HepG2 (cell line): Measurements from ENCODE around the gene COL27A1. TPM values are rescaled to one million over a fixed set of nuclear protein-coding genes. Genes with fewer than 3 reads are reported as not detected.

Experiments
- CBX1 ChIP-seq: IDR thresholded peaks from one replicate; pipeline ENCODE4 v1.6.1; 2016; ENCODE audit warnings: antibody characterized with exemption, low read depth
- CC2D1A ChIP-seq: sonication (generic); formaldehyde crosslinking; IDR thresholded peaks from 2 replicates; pipeline ENCODE4 v1.8.1; 2023; ENCODE audit warnings: mild to moderate bottlenecking, missing genetic modification reagents
- CHCHD3 ChIP-seq: sonication (generic); formaldehyde crosslinking; IDR thresholded peaks from 2 replicates; pipeline ENCODE4 v1.8.0; 2022; ENCODE audit warnings: mild to moderate bottlenecking, missing genetic modification reagents, moderate library complexity
- CHD4 ChIP-seq: fragments of 200-600 bp; sonication (generic); IDR thresholded peaks from 2 replicates; pipeline ENCODE4 v1.7.0; 2017; ENCODE audit warnings: mild to moderate bottlenecking, low read length, borderline replicate concordance
- FOXA1 ChIP-seq, 2 experiments: fragments of 450-650 bp in 1 of 2; sonication (generic) in 1 of 2; formaldehyde crosslinking in 1 of 2; IDR thresholded peaks; 2 replicates each; pipeline versions ENCODE4 v1.4.0 to v1.6.1; 2016 to 2020; ENCODE audit warnings: missing genetic modification reagents in 1 of 2
- FOXP1 ChIP-seq, 2 experiments: fragments of 450-650 bp in 1 of 2; IDR thresholded peaks; 2 replicates each; pipeline ENCODE4 v1.6.1; 2017 to 2018; ENCODE audit warnings: antibody characterized with exemption in 1 of 2
- GPN1 ChIP-seq: sonication (generic); formaldehyde crosslinking; IDR thresholded peaks from 2 replicates; pipeline ENCODE4 v1.5.1; 2020; ENCODE audit warnings: missing genetic modification reagents, borderline replicate concordance
- GZF1 ChIP-seq: sonication (generic); formaldehyde crosslinking; IDR thresholded peaks from 2 replicates; pipeline ENCODE4 v1.5.1; 2020; ENCODE audit warnings: mild to moderate bottlenecking, missing genetic modification reagents
- HDAC2 ChIP-seq: sonication (generic); formaldehyde crosslinking; IDR thresholded peaks from 2 replicates; pipeline ENCODE4 v1.4.0; 2020; ENCODE audit warnings: missing genetic modification reagents
- HOXA9 ChIP-seq: sonication (generic); formaldehyde crosslinking; IDR thresholded peaks from 2 replicates; pipeline ENCODE4 v1.8.1; 2022; ENCODE audit warnings: missing genetic modification reagents, mild to moderate bottlenecking, moderate library complexity, borderline replicate concordance
- MTA3 ChIP-seq: sonication (generic); formaldehyde crosslinking; IDR thresholded peaks from 2 replicates; pipeline ENCODE4 v1.4.0; 2020; ENCODE audit warnings: missing genetic modification reagents
- PAF1 ChIP-seq: IDR thresholded peaks from 2 replicates; pipeline ENCODE4 v1.6.1; 2016; ENCODE audit warnings: missing genetic modification reagents, missing compliant biosample characterization
- PHF8 ChIP-seq: sonication (generic); formaldehyde crosslinking; IDR thresholded peaks from 2 replicates; pipeline ENCODE4 v1.5.0; 2020; ENCODE audit warnings: missing genetic modification reagents
- REL ChIP-seq: sonication (generic); formaldehyde crosslinking; conservative IDR thresholded peaks from 2 replicates; pipeline ENCODE4 v1.8.0; 2022; ENCODE audit warnings: mild to moderate bottlenecking, missing genetic modification reagents, moderate library complexity
- SNAPC2 ChIP-seq: sonication (generic); formaldehyde crosslinking; IDR thresholded peaks from 2 replicates; pipeline ENCODE4 v1.8.1; 2022; ENCODE audit warnings: mild to moderate bottlenecking, missing genetic modification reagents
- TEAD2 ChIP-seq: sonication (generic); formaldehyde crosslinking; IDR thresholded peaks from 2 replicates; pipeline ENCODE4 v1.9.0; 2021; ENCODE audit warnings: missing genetic modification reagents
- TRIM24 ChIP-seq: sonication (generic); formaldehyde crosslinking; IDR thresholded peaks from 2 replicates; pipeline ENCODE4 v1.8.0; 2022; ENCODE audit warnings: mild to moderate bottlenecking, missing genetic modification reagents
- ZFP36 ChIP-seq: fragments of 150-350 bp; IDR thresholded peaks from 2 replicates; pipeline ENCODE4 v1.6.1; 2018; ENCODE audit warnings: borderline replicate concordance, low read length, low read depth; ENCODE audit not compliant: partially characterized antibody
- ZMYM3 ChIP-seq: sonication (generic); formaldehyde crosslinking; IDR thresholded peaks from 2 replicates; pipeline ENCODE4 v1.5.1; 2020; ENCODE audit warnings: mild to moderate bottlenecking, missing genetic modification reagents
- ZNF224 ChIP-seq: sonication (generic); formaldehyde crosslinking; IDR thresholded peaks from 2 replicates; pipeline ENCODE4 v1.5.0; 2020; ENCODE audit warnings: mild to moderate bottlenecking, missing genetic modification reagents
- ZNF484 ChIP-seq: sonication (generic); formaldehyde crosslinking; IDR thresholded peaks from 2 replicates; pipeline ENCODE4 v1.5.1; 2020; ENCODE audit warnings: mild to moderate bottlenecking, low read depth, missing genetic modification reagents, borderline replicate concordance
- ZNF569 ChIP-seq: sonication (generic); formaldehyde crosslinking; IDR thresholded peaks from 2 replicates; pipeline ENCODE4 v1.5.0; 2020; ENCODE audit warnings: mild to moderate bottlenecking, missing genetic modification reagents, moderate library complexity, borderline replicate concordance
- ZNF597 ChIP-seq: sonication (generic); formaldehyde crosslinking; IDR thresholded peaks from 2 replicates; pipeline ENCODE4 v1.5.0; 2020; ENCODE audit warnings: missing genetic modification reagents
- ZNF615 ChIP-seq: sonication (generic); formaldehyde crosslinking; IDR thresholded peaks from 2 replicates; pipeline ENCODE4 v1.5.0; 2020; ENCODE audit warnings: mild to moderate bottlenecking, missing genetic modification reagents, borderline replicate concordance
- ZNF772 ChIP-seq: sonication (generic); formaldehyde crosslinking; IDR thresholded peaks from 2 replicates; pipeline ENCODE4 v1.5.0; 2020; ENCODE audit warnings: mild to moderate bottlenecking, missing genetic modification reagents
- polyA plus RNA-seq, 8 experiments: library from polyadenylated mRNA; depleted of rRNA in 3 of 8; stranded (reverse) in 7 of 8; unstranded in 1 of 8; fragments of >200 nt; fragmentation: Illumina TruSeq in 4 of 8; extraction: Trizol in 4 of 8; gene quantifications; 2 replicates each; pipeline versions ENCODE4 v1.2.1 to v1.2.3, GENCODE V29; 2011 to 2016; ENCODE audit warnings: low read depth in 4 of 8, missing spikeins in 1 of 8, mixed read lengths in 1 of 8; ENCODE audit not compliant: insufficient read depth in 1 of 8
- total RNA-seq, 5 experiments: library from RNA; depleted of rRNA; stranded (reverse); fragments of >200 nt; fragmentation: Illumina TruSeq; extraction: Trizol; gene quantifications; 2 replicates each; pipeline ENCODE4 v1.2.3, GENCODE V29; 2016; ENCODE audit warnings: low read depth in 1 of 5
- TF ChIP-seq, protein P1 (sequence below): sonication (generic); formaldehyde crosslinking; IDR thresholded peaks from 2 replicates; pipeline ENCODE4 v1.4.0; 2020; ENCODE audit warnings: missing genetic modification reagents
- TF ChIP-seq, protein P2 (sequence below): IDR thresholded peaks from 2 replicates; pipeline ENCODE4 v1.6.1; 2016; ENCODE audit warnings: control low read depth

COL27A1 gene
- total and polyA plus RNA-seq, 2 of the 13 experiments (the other 11 are each of a cell fraction or from before 2014, with no cell fraction given): 71.3 to 89.1 TPM

- TF ChIP-seq FOXA1 (IDR thresholded peaks at IDR 0.05): no peak
- 0 out of 2 replicates have a peak, but pooled peaks have one; percentile 27 for TF ChIP-seq FOXA1 (CRISPR knock-in tag; IDR thresholded peaks at IDR 0.05)
- no peak for TF ChIP-seq CHCHD3 (CRISPR knock-in tag)
- no peak for TF ChIP-seq GZF1 (CRISPR knock-in tag)
- no peak for TF ChIP-seq ZNF597
- no peak for TF ChIP-seq HDAC2 (CRISPR knock-in tag)
- no peak for TF ChIP-seq ZNF615 (CRISPR knock-in tag)
- no peak for TF ChIP-seq CBX1
- TF ChIP-seq, protein P1, sequence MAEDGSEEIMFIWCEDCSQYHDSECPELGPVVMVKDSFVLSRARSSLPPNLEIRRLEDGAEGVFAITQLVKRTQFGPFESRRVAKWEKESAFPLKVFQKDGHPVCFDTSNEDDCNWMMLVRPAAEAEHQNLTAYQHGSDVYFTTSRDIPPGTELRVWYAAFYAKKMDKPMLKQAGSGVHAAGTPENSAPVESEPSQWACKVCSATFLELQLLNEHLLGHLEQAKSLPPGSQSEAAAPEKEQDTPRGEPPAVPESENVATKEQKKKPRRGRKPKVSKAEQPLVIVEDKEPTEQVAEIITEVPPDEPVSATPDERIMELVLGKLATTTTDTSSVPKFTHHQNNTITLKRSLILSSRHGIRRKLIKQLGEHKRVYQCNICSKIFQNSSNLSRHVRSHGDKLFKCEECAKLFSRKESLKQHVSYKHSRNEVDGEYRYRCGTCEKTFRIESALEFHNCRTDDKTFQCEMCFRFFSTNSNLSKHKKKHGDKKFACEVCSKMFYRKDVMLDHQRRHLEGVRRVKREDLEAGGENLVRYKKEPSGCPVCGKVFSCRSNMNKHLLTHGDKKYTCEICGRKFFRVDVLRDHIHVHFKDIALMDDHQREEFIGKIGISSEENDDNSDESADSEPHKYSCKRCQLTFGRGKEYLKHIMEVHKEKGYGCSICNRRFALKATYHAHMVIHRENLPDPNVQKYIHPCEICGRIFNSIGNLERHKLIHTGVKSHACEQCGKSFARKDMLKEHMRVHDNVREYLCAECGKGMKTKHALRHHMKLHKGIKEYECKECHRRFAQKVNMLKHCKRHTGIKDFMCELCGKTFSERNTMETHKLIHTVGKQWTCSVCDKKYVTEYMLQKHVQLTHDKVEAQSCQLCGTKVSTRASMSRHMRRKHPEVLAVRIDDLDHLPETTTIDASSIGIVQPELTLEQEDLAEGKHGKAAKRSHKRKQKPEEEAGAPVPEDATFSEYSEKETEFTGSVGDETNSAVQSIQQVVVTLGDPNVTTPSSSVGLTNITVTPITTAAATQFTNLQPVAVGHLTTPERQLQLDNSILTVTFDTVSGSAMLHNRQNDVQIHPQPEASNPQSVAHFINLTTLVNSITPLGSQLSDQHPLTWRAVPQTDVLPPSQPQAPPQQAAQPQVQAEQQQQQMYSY (CRISPR knock-in tag): no peak
- TF ChIP-seq ZFP36: no peak
- no peak for TF ChIP-seq TRIM24 (CRISPR knock-in tag)
- TF ChIP-seq REL (CRISPR knock-in tag): no peak
- peak; percentile 15; the same call in 1 of the 2 replicates for TF ChIP-seq ZMYM3 (CRISPR knock-in tag)
- TF ChIP-seq, protein P2, sequence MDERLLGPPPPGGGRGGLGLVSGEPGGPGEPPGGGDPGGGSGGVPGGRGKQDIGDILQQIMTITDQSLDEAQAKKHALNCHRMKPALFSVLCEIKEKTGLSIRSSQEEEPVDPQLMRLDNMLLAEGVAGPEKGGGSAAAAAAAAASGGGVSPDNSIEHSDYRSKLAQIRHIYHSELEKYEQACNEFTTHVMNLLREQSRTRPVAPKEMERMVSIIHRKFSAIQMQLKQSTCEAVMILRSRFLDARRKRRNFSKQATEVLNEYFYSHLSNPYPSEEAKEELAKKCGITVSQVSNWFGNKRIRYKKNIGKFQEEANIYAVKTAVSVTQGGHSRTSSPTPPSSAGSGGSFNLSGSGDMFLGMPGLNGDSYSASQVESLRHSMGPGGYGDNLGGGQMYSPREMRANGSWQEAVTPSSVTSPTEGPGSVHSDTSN (CRISPR knock-in tag): no peak
- no peak for TF ChIP-seq ZNF569
- TF ChIP-seq HOXA9 (CRISPR knock-in tag): no peak
- TF ChIP-seq MTA3: no peak
- no peak for TF ChIP-seq SNAPC2 (CRISPR knock-in tag)
- no peak for TF ChIP-seq ZNF484 (CRISPR knock-in tag)
- TF ChIP-seq FOXP1 (IDR thresholded peaks at IDR 0.05): no peak
- no peak for TF ChIP-seq FOXP1 (CRISPR knock-in tag; IDR thresholded peaks at IDR 0.05)
- TF ChIP-seq CC2D1A (CRISPR knock-in tag): no peak
- peak; percentile 68; the same call in 1 of the 2 replicates for TF ChIP-seq CHD4
- no peak for TF ChIP-seq GPN1 (CRISPR knock-in tag)
- no peak for TF ChIP-seq PHF8 (CRISPR knock-in tag)
- TF ChIP-seq ZNF772: no peak
- TF ChIP-seq ZNF224 (CRISPR knock-in tag): no peak
- TF ChIP-seq TEAD2 (CRISPR knock-in tag): no peak
- TF ChIP-seq PAF1 (CRISPR knock-in tag): no peak
Observed at GRCh38 chr9:114223564-114224246, 68.4 kb downstream of the COL27A1 start (continued).
